Measurements from ENCODE around the gene SECISBP2L.

- TF ChIP-seq ZNF274 (IDR thresholded peaks at IDR 0.05; ENCODE audit: low read depth, low read length) = no peak
- no peak for TF ChIP-seq YY1 (IDR thresholded peaks at IDR 0.05; ENCODE audit: insufficient read depth, insufficient read length)
- no peak for TF ChIP-seq SUZ12 (IDR thresholded peaks at IDR 0.05; ENCODE audit: extremely low read depth, insufficient read depth, insufficient read length)
Measured at GRCh38 chr15:48962662-48963523, 83.4 kb downstream of the SECISBP2L start.

Data from NT2/D1 (cell line).